NCI-H187 (cell line): Measurements from ENCODE around the gene OR13C3.
"Not testable (repeated sequence)": the region's sequence is repeated elsewhere in the genome, so short reads cannot be mapped to it uniquely, and the experiment has no call there.

Source experiments
- DNase-seq, 2 experiments: peaks; one replicate each; lab custom pipeline; 2025; lab: John Stamatoyannopoulos, UW

OR13C3 gene

GRCh38 chr9:104536756-104537155 is at the start of gene OR13C3:
Gene OR13C3 (minus strand): TSS chr9:104536856. CDS start chr9:104536723, 133 bp downstream.
- no peak for DNase-seq

- DNase-seq, result no peak
These were observed 43.9 kb upstream of the OR13C3 start for GRCh38 chr9:104580562-104580961.

- no peak for DNase-seq
These were observed 40.6 kb upstream of the OR13C3 start for GRCh38 chr9:104577263-104577662.

- no peak for DNase-seq
These were observed 38.8 kb upstream of the OR13C3 start for GRCh38 chr9:104575456-104575855.

GRCh38 chr9:104572612-104573011 is 36.0 kb upstream of the OR13C3 start:
- no peak for DNase-seq

- DNase-seq, result no peak
These were observed 32.2 kb upstream of the OR13C3 start, which contains the start of gene OR13C8 for GRCh38 chr9:104568868-104569267. Gene OR13C8 (plus strand): TSS chr9:104569168. CDS start chr9:104569168, 0 bp downstream.

GRCh38 chr9:104564358-104564757 is 27.7 kb upstream of the OR13C3 start:
- DNase-seq, result no peak

- DNase-seq, result peak in 1 of 2 experiments; percentile 12
These were observed 20.4 kb upstream of the OR13C3 start for GRCh38 chr9:104556830-104557634.

- no peak for DNase-seq
These were observed 18.9 kb upstream of the OR13C3 start for GRCh38 chr9:104555521-104555920.

GRCh38 chr9:104553261-104553660 is 16.6 kb upstream of the OR13C3 start:
- DNase-seq, result no peak

GRCh38 chr9:104544644-104545043 is 8.0 kb upstream of the OR13C3 start:
- DNase-seq, result no peak

- DNase-seq, result no peak
These were observed 2.6 kb upstream of the OR13C3 start for GRCh38 chr9:104539275-104539674.

- DNase-seq, result no peak
These were observed 9.5 kb downstream of the OR13C3 start, which contains the start of gene OR13C4 for GRCh38 chr9:104527109-104527508. Gene OR13C4 (minus strand): TSS chr9:104527209. CDS start chr9:104527209, 0 bp downstream.

GRCh38 chr9:104520241-104520640 is 16.4 kb downstream of the OR13C3 start:
- DNase-seq, result not testable (repeated sequence)

- DNase-seq, result no peak
These were observed 21.8 kb downstream of the OR13C3 start for GRCh38 chr9:104514901-104515300.

GRCh38 chr9:104506565-104506964 is 30.1 kb downstream of the OR13C3 start:
- DNase-seq, result no peak

GRCh38 chr9:104503963-104504362 is 32.7 kb downstream of the OR13C3 start, which contains the start of gene OR13F1:
Gene OR13F1 (plus strand): TSS chr9:104504263. CDS start chr9:104504263, 0 bp downstream.
- DNase-seq, result no peak

GRCh38 chr9:104503440-104503839 is 33.2 kb downstream of the OR13C3 start:
- DNase-seq, result no peak

- DNase-seq, result no peak
These were observed 41.8 kb downstream of the OR13C3 start for GRCh38 chr9:104494808-104495207.
